H1 (cell line): ENCODE data around the gene TMEM232. TPM values are rescaled to one million over a fixed set of nuclear protein-coding genes. Genes with fewer than 3 reads are reported as not detected.

Source experiments
- CTCF ChIA-PET: fragments of 300-600 bp; sonication (Branson Sonifier 250); formaldehyde crosslinking; loops from one replicate; lab custom pipeline; 2021; ENCODE audit not compliant: partially characterized antibody; lab: Charles Lee
- POLR2A ChIA-PET: fragments of 300-600 bp; sonication (Branson Sonifier 250); formaldehyde crosslinking; loops from one replicate; lab custom pipeline; 2021; ENCODE audit warnings: inconsistent platforms; ENCODE audit not compliant: partially characterized antibody; lab: Charles Lee
- DNase-seq, 2 experiments: peaks; one replicate each; pipeline versions ENCODE4 v3.0.0 to v3.0.0-alpha.2; 2010 to 2022; ENCODE audit warnings: low spot score in 2 of 2, low read depth in 1 of 2, mixed read lengths in 1 of 2
- FAIRE-seq: peaks from 2 replicates; lab custom pipeline; 2011; peaks lifted over from hg19 to GRCh38; lab: Jason Lieb, UNC
- H2AFZ ChIP-seq: 2 replicates; pipeline ENCODE4 v1.8.1; 2012; ENCODE audit warnings: low read length, inconsistent platforms
- H2AK5ac ChIP-seq: 2 replicates; pipeline ENCODE4 v1.6.1; 2013; ENCODE audit warnings: low read depth, low read length
- H2BK120ac ChIP-seq: replicated peaks from 2 replicates; pipeline ENCODE3; 2013; ENCODE audit warnings: low read depth, low read length, inconsistent platforms
- H2BK12ac ChIP-seq: 2 replicates; pipeline ENCODE4 v1.6.1; 2013; ENCODE audit warnings: low read depth, low read length
- H2BK15ac ChIP-seq: 2 replicates; pipeline ENCODE4 v1.6.1; 2013; ENCODE audit warnings: low read length
- H2BK20ac ChIP-seq: 2 replicates; pipeline ENCODE4 v1.6.1; 2013; ENCODE audit warnings: low read length
- H2BK5ac ChIP-seq: 2 replicates; pipeline ENCODE4 v1.6.1; 2013; ENCODE audit warnings: low read depth, low read length
- H3K14ac ChIP-seq: 2 replicates; pipeline ENCODE4 v1.6.1; 2013; ENCODE audit warnings: inconsistent platforms; ENCODE audit not compliant: insufficient read length
- H3K18ac ChIP-seq: 2 replicates; pipeline ENCODE4 v1.6.1; 2013; ENCODE audit warnings: low read length; ENCODE audit errors: extremely low read depth
- H3K23ac ChIP-seq: 2 replicates; pipeline ENCODE4 v1.6.1; 2013; ENCODE audit warnings: inconsistent platforms; ENCODE audit not compliant: insufficient read length
- H3K23me2 ChIP-seq: 2 replicates; pipeline ENCODE4 v1.6.1; 2013; ENCODE audit warnings: low read depth, low read length
- H3K27ac ChIP-seq: 2 replicates; pipeline ENCODE4 v1.6.1; 2011; ENCODE audit warnings: low read depth, low read length, inconsistent platforms
- H3K27me3 ChIP-seq, 4 experiments: replicated peaks in 1 of 4; 1 replicate in 1 of 4; 2 replicates in 3 of 4; pipeline versions ENCODE4 v1.6.1 to v1.8.1; 2011 to 2013; ENCODE audit warnings: low read length in 3 of 4, mild to moderate bottlenecking in 3 of 4, inconsistent platforms in 2 of 4, mixed read lengths in 2 of 4, moderate library complexity in 1 of 4; ENCODE audit not compliant: control insufficient read depth in 3 of 4, insufficient read depth in 3 of 4; ENCODE audit errors: extremely low read depth in 1 of 4
- H3K36me3 ChIP-seq, 4 experiments: 2 replicates each; pipeline versions ENCODE4 v1.6.1 to v1.8.1; 2011 to 2013; ENCODE audit warnings: mild to moderate bottlenecking in 4 of 4, low read length in 3 of 4, moderate library complexity in 2 of 4, control low read depth in 1 of 4, inconsistent platforms in 1 of 4; ENCODE audit not compliant: insufficient read depth in 4 of 4, control insufficient read depth in 2 of 4
- H3K4ac ChIP-seq: replicated peaks from 2 replicates; pipeline ENCODE3; 2013; ENCODE audit warnings: low read length, low read depth, mixed read lengths, inconsistent platforms; ENCODE audit not compliant: insufficient read length
- H3K4me1 ChIP-seq, 4 experiments: replicated peaks in 1 of 4; 1 replicate in 1 of 4; 2 replicates in 3 of 4; pipeline versions ENCODE4 v1.6.1 to v1.8.1; 2011 to 2013; ENCODE audit warnings: low read length in 3 of 4, inconsistent platforms in 2 of 4, mixed read lengths in 1 of 4; ENCODE audit not compliant: insufficient read depth in 4 of 4, control insufficient read depth in 3 of 4
- H3K4me2 ChIP-seq, 2 experiments: 2 replicates each; pipeline versions ENCODE4 v1.6.1 to v1.8.1; 2011 to 2013; ENCODE audit warnings: low read depth in 2 of 2, low read length in 2 of 2, control low read depth in 1 of 2, inconsistent platforms in 1 of 2, mild to moderate bottlenecking in 1 of 2; ENCODE audit not compliant: insufficient read depth in 1 of 2
- H3K4me3 ChIP-seq, 4 experiments: fragments of 200-600, 300-600 bp in 1 of 4; sonication (generic), shearing (Covaris generic), sonication (Bioruptor Twin) in 1 of 4; 2 replicates each; pipeline versions ENCODE4 v1.5.1 to v1.8.1; 2011 to 2016; ENCODE audit warnings: low read length in 4 of 4, low read depth in 3 of 4, control low read depth in 2 of 4, inconsistent platforms in 2 of 4, mild to moderate bottlenecking in 2 of 4, mixed read lengths in 1 of 4, moderate library complexity in 1 of 4; ENCODE audit not compliant: insufficient read depth in 2 of 4; ENCODE audit errors: extremely low read depth in 1 of 4
- H3K56ac ChIP-seq: replicated peaks from 2 replicates; pipeline ENCODE3; 2013; ENCODE audit warnings: low read depth, mild to moderate bottlenecking, mixed read lengths, low read length, inconsistent platforms; ENCODE audit not compliant: insufficient read length
- H3K79me1 ChIP-seq: 2 replicates; pipeline ENCODE4 v1.6.1; 2013; ENCODE audit warnings: low read depth, low read length, control low read depth
- H3K79me2 ChIP-seq, 2 experiments: 2 replicates each; pipeline versions ENCODE4 v1.6.1 to v1.8.1; 2012 to 2013; ENCODE audit warnings: low read length in 2 of 2, mild to moderate bottlenecking in 2 of 2, inconsistent platforms in 1 of 2; ENCODE audit not compliant: insufficient read depth in 2 of 2, control insufficient read depth in 1 of 2
- H3K9ac ChIP-seq, 4 experiments: replicated peaks in 1 of 4; 1 replicate in 1 of 4; 2 replicates in 3 of 4; pipeline versions ENCODE4 v1.6.1 to v1.8.1; 2011 to 2013; ENCODE audit warnings: low read depth in 3 of 4, low read length in 3 of 4, control low read depth in 2 of 4, mild to moderate bottlenecking in 2 of 4, moderate library complexity in 2 of 4, inconsistent platforms in 1 of 4; ENCODE audit errors: extremely low read depth in 1 of 4
- H3K9me3 ChIP-seq, 2 experiments: 2 replicates each; pipeline versions ENCODE4 v1.6.1 to v1.8.1; 2012 to 2013; ENCODE audit warnings: mild to moderate bottlenecking in 2 of 2, moderate library complexity in 2 of 2, control low read depth in 1 of 2, inconsistent platforms in 1 of 2, low read depth in 1 of 2, low read length in 1 of 2, mixed read lengths in 1 of 2; ENCODE audit not compliant: insufficient read depth in 2 of 2
- H4K20me1 ChIP-seq, 2 experiments: replicated peaks in 1 of 2; 2 replicates each; pipeline versions ENCODE3 to v1.8.1; 2011 to 2013; ENCODE audit warnings: inconsistent platforms in 2 of 2, low read length in 2 of 2, mild to moderate bottlenecking in 1 of 2; ENCODE audit not compliant: insufficient read depth in 2 of 2, control insufficient read depth in 1 of 2
- H4K5ac ChIP-seq: 2 replicates; pipeline ENCODE4 v1.6.1; 2013; ENCODE audit warnings: low read length, low read depth, mixed read lengths, inconsistent platforms; ENCODE audit not compliant: insufficient read length
- H4K8ac ChIP-seq: 2 replicates; pipeline ENCODE4 v1.8.0; 2013; ENCODE audit warnings: mild to moderate bottlenecking, moderate library complexity, low read length, inconsistent platforms; ENCODE audit not compliant: insufficient read depth; ENCODE audit errors: extremely low read depth
- H4K91ac ChIP-seq: replicated peaks from 2 replicates; pipeline ENCODE3; 2013; ENCODE audit warnings: low read length, mixed read lengths, inconsistent platforms; ENCODE audit not compliant: insufficient read length
- PHF8 ChIP-seq: fragments of 200-600 bp; sonication (generic); conservative IDR thresholded peaks from 2 replicates; pipeline ENCODE4 v1.7.1; 2012; ENCODE audit warnings: low read depth, mild to moderate bottlenecking, inconsistent platforms, low read length, moderate library complexity
- RFX5 ChIP-seq: IDR thresholded peaks from 2 replicates; pipeline ENCODE4 v1.6.1; 2011; ENCODE audit warnings: low read depth, low read length, improper control_type of control experiment, borderline replicate concordance
- TCF12 ChIP-seq: IDR thresholded peaks from 2 replicates; pipeline ENCODE4 v1.6.1; 2011; ENCODE audit warnings: low read depth, mild to moderate bottlenecking, low read length
- whole genome bisulfite sequencing, 2 experiments: shearing (Covaris generic) in 1 of 2; methylation state at CpG; one replicate each; pipeline versions ENCODE4 v1.1.6 to v1.1.7; 2013 to 2015; ENCODE audit warnings: low lambda C conversion rate in 2 of 2, mixed read lengths in 2 of 2, inconsistent platforms in 1 of 2, low coverage in 1 of 2, missing lambda C conversion rate in 1 of 2; ENCODE audit not compliant: insufficient replicate concordance in 2 of 2, insufficient coverage in 1 of 2, insufficient read length in 1 of 2; ENCODE audit errors: extremely low coverage in 1 of 2, missing lambda C conversion rate in 1 of 2; 5-methylcytosine and 5-hydroxymethylcytosine counted together
- polyA plus RNA-seq, 7 experiments: library from polyadenylated mRNA; depleted of rRNA in 3 of 7; stranded (reverse) in 5 of 7; unstranded in 2 of 7; fragments of >200 nt in 5 of 7; fragments of 200-250 nt in 2 of 7; gene quantifications; 1 replicate in 5 of 7; 2 replicates in 1 of 7; 4 replicates in 1 of 7; pipeline versions ENCODE4 v1.2.1 to v1.2.3, GENCODE V29; 2011 to 2013; ENCODE audit warnings: missing spikeins in 2 of 7, mixed read lengths in 2 of 7
- total RNA-seq: library from RNA; stranded (reverse); fragmentation: NEBNext Ultra II Directional; extraction: Animal tissue kit (Norgen Biotek cat#: 25700); gene quantifications from 2 replicates; pipeline ENCODE4 v1.2.1, GENCODE V29; 2021

Gene TMEM232
- total and polyA plus RNA-seq, 2 of the 8 experiments (the other 6 are each of a cell fraction or from before 2014, with no cell fraction given): 0.38 to 1.3 TPM

- Histone ChIP-seq H3K79me2 (no peaks in the 10 kb centered on the region), H3K79me1 (no peaks in the 10 kb centered on the region), H2AK5ac (no peak overlapping the region), H4K20me1 (no peaks in the 10 kb centered on the region), H4K8ac (no peak overlapping the region), H4K5ac (no peak overlapping the region), H3K4me2 (no peak overlapping the region), H2BK5ac (no peak overlapping the region), H3K18ac (no peak overlapping the region), H2BK12ac (no peak overlapping the region), H3K9ac (no peak overlapping the region), H3K23me2 (no peaks in the 10 kb centered on the region), H3K4me3 (no peak overlapping the region), H3K23ac (no peak overlapping the region), H3K4ac (no peak overlapping the region), H3K4me1 (no peaks in the 10 kb centered on the region), H3K9me3 (no peaks in the 10 kb centered on the region), H3K36me3 (no peaks in the 10 kb centered on the region), H3K56ac (no peak overlapping the region), H2AFZ (no peak overlapping the region), H3K27ac (no peak overlapping the region), H2BK20ac (no peak overlapping the region), H3K27me3 (no peaks in the 10 kb centered on the region; a peak in 1 of 7 replicates), H2BK120ac (no peak overlapping the region), H2BK15ac (no peak overlapping the region), H4K91ac (no peak overlapping the region), H3K14ac (no peak overlapping the region)
- CTCF ChIA-PET: interaction anchor here (0.8 to 1.9 kb wide), 2 partner anchors 13 to 262 kb away, joined by 3 to 6 read pairs; no protein-coding TSS in a partner anchor
- FAIRE-seq (no peak), DNase-seq (no peak)
- POLR2A ChIA-PET: no interaction called here
- TF ChIP-seq RFX5 (no peak), PHF8 (no peak), TCF12 (no peak)
- WGBS, 2 experiments: 82% methylated on average over 2 of the region's 2 CpGs; no CpG with 5 or more reads in 1 of the 2 experiments
These were observed 23.0 kb downstream of the TMEM232 start for GRCh38 chr5:110703481-110703880.
